ENCODE measurements around the gene KIF5C. TPM values are rescaled to one million over a fixed set of nuclear protein-coding genes. Genes with fewer than 3 reads are reported as not detected.
A peak's percentile ranks its signal among the peaks of the same experiment; 100 is the strongest.

KIF5C gene
- total and polyA plus RNA-seq, 8 donors, result under 0.01 to 14.7 (median 2.4) TPM

GRCh38 chr2:149017116-149017985, 142.3 kb downstream of the KIF5C start:
- TF ChIP-seq, protein P1, sequence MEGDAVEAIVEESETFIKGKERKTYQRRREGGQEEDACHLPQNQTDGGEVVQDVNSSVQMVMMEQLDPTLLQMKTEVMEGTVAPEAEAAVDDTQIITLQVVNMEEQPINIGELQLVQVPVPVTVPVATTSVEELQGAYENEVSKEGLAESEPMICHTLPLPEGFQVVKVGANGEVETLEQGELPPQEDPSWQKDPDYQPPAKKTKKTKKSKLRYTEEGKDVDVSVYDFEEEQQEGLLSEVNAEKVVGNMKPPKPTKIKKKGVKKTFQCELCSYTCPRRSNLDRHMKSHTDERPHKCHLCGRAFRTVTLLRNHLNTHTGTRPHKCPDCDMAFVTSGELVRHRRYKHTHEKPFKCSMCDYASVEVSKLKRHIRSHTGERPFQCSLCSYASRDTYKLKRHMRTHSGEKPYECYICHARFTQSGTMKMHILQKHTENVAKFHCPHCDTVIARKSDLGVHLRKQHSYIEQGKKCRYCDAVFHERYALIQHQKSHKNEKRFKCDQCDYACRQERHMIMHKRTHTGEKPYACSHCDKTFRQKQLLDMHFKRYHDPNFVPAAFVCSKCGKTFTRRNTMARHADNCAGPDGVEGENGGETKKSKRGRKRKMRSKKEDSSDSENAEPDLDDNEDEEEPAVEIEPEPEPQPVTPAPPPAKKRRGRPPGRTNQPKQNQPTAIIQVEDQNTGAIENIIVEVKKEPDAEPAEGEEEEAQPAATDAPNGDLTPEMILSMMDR (IDR thresholded peaks at IDR 0.05), result peak in 5 of 7 experiments; percentile 67 to 84 (median 79)
- no peak for TF ChIP-seq POLR2AphosphoS5 (IDR thresholded peaks at IDR 0.05)
- Histone ChIP-seq H3K36me3 (no peaks in the 10 kb centered on the region), H3K27me3 (no peaks in the 10 kb centered on the region), H3K4me1 (peaks cover 8 to 34% (median 14%) of the 10 kb centered on the region in 4 donors), H3K4me3 (no peak overlapping the region), H3K27ac (no peak overlapping the region), H3K9me3 (no peaks in the 10 kb centered on the region)
- intact Hi-C loops (cut with DNase I; ENCODE audit: low total_unique reads), result no loop called here
- 45 to 47% (median 46%) methylated on average over 14 of the region's 14 CpGs for WGBS, 5 donors
- DNase-seq, result peak; percentile 86 to 93

DNA sequence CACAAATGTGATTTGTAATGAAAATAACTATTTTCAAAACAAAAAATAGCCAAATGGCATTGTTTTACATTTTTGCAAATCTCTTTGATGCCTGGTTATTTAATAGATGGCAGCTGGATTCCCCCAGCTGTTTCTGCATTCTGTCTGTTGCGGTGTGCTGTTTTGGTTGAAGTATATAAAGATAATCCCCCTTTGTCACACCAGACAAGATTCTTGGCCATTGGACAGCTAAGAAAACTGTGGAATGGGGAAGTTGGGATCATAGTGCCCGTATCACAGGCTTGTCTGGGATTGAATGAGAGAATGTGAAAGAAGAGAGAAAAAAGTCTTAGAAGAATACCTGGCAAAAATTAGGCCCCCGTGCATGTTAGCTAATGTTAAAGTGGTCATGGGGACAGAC, 144.0 kb downstream of the KIF5C start:
- H3K27ac ChIP-seq, result no peak overlapping the region
- H3K4me3 ChIP-seq, result no peak overlapping the region
- DNase-seq, result no peak
- TF ChIP-seq POLR2AphosphoS5 (IDR thresholded peaks at IDR 0.05) (no peak), POLR2A (IDR thresholded peaks at IDR 0.05) (no peak), EP300 (IDR thresholded peaks at IDR 0.05) (no peak)
- TF ChIP-seq, protein P1 (IDR thresholded peaks at IDR 0.05), result no peak
- H3K4me1 ChIP-seq, result peaks cover 8 to 34% (median 14%) of the 10 kb centered on the region in 4 donors
- H3K27me3 ChIP-seq, result no peaks in the 10 kb centered on the region
- 64 to 82% (median 75%) methylated on average over 3 of the region's 3 CpGs for WGBS, 5 donors
- no peaks in the 10 kb centered on the region for H3K9me3 ChIP-seq
- intact Hi-C loops (cut with DNase I; ENCODE audit: low total_unique reads), result no loop called here
- H3K36me3 ChIP-seq, result no peaks in the 10 kb centered on the region

DNA sequence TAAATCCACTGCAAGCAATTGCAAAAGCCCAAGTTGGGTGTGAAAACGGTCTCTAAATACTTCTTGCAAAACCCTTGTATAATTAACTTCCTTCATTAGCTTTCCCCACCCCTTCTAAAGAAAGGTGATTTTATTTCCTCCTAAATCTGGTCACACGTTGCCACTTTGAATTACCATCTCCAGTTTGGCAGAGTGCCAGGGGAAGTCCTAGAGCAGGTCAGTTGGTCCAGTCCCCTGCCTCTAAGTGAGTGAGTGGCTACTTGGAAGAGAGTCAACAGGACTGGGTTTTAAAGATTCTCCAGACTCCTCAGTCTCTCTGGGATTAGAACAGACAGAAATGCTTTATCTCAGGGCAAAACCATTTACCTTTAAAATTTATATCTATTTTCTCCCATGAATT, 144.7 kb downstream of the KIF5C start:
- intact Hi-C loops (cut with DNase I; ENCODE audit: low total_unique reads), result loop anchor here (5.0 kb wide), 1 partner anchor 543 kb away; no protein-coding TSS in a partner anchor
- Histone ChIP-seq H3K4me1 (peaks cover 8 to 36% (median 14%) of the 10 kb centered on the region in 4 donors), H3K27me3 (no peaks in the 10 kb centered on the region), H3K36me3 (no peaks in the 10 kb centered on the region), H3K27ac (peak overlapping the region in 1 of 5 donors; percentile 23), H3K9me3 (no peaks in the 10 kb centered on the region), H3K4me3 (no peak overlapping the region)
- WGBS, 5 donors, result 25 to 45% (median 35%) methylated on average over 2 of the region's 2 CpGs
- TF ChIP-seq POLR2A (IDR thresholded peaks at IDR 0.05) (no peak), POLR2AphosphoS5 (IDR thresholded peaks at IDR 0.05) (no peak), EP300 (IDR thresholded peaks at IDR 0.05) (no peak)
- TF ChIP-seq, protein P1 (IDR thresholded peaks at IDR 0.05), result no peak
- peak in 1 of 2 donors; percentile 56 for DNase-seq

- TF ChIP-seq EP300 (IDR thresholded peaks at IDR 0.05), result no peak
- peak in 1 of 3 donors; percentile 22 for TF ChIP-seq POLR2AphosphoS5 (IDR thresholded peaks at IDR 0.05)
- H3K4me3 ChIP-seq, result no peak overlapping the region
- intact Hi-C loops (cut with DNase I; ENCODE audit: low total_unique reads), result loop anchor here (5.0 kb wide), 1 partner anchor 542 kb away; no protein-coding TSS in a partner anchor
- H3K27ac ChIP-seq, result peak overlapping the region in 1 of 5 donors; percentile 23
- WGBS, 5 donors, result 35 to 58% (median 53%) methylated on average over 10 of the region's 10 CpGs
- H3K9me3 ChIP-seq, result no peaks in the 10 kb centered on the region
- H3K27me3 ChIP-seq, result no peaks in the 10 kb centered on the region
- H3K36me3 ChIP-seq, result no peaks in the 10 kb centered on the region
- peak; percentile 61 to 79 for DNase-seq
- H3K4me1 ChIP-seq, result peaks cover 8 to 42% (median 14%) of the 10 kb centered on the region in 4 donors
Measured at GRCh38 chr2:149020432-149020851, 145.4 kb downstream of the KIF5C start.

Data from stomach (tissue), 9 donors.